GM23338 (cell line): ENCODE results near the gene CCDC27. TPM values are rescaled to one million over a fixed set of nuclear protein-coding genes. Genes with fewer than 3 reads are reported as not detected.

Source experiments
- ATAC-seq: fragments of 200-7000 bp; cut with Tn5 transposase; 3 replicates; pipeline ENCODE4 v1.9.1; 2020
- DNase-seq: peaks from one replicate; pipeline ENCODE4 v3.0.0-alpha.2; 2015; ENCODE audit warnings: low spot score
- H2AFZ ChIP-seq: fragments of 200-600 bp; sonication (generic); 2 replicates; pipeline ENCODE4 v1.8.0; 2016; ENCODE audit warnings: antibody characterized with exemption, mild to moderate bottlenecking, moderate library complexity
- H3F3A ChIP-seq: fragments of 200-600 bp; sonication (generic); replicated peaks from 2 replicates; pipeline ENCODE4 v1.8.0; 2017; ENCODE audit warnings: antibody characterized with exemption, mixed run types, low read depth
- H3K27ac ChIP-seq: fragments of 200-600 bp; sonication (generic); 2 replicates; pipeline ENCODE4 v1.6.1; 2016; ENCODE audit warnings: low read depth
- H3K27me3 ChIP-seq: fragments of 200-600 bp; sonication (generic); 2 replicates; pipeline ENCODE4 v1.8.0; 2016; ENCODE audit warnings: mild to moderate bottlenecking, mixed run types, moderate library complexity; ENCODE audit not compliant: insufficient read depth
- H3K36me3 ChIP-seq: fragments of 200-600 bp; sonication (generic); 2 replicates; pipeline ENCODE4 v1.8.0; 2016; ENCODE audit warnings: mild to moderate bottlenecking; ENCODE audit not compliant: insufficient read depth
- H3K4me1 ChIP-seq: fragments of 200-600 bp; sonication (generic); 2 replicates; pipeline ENCODE4 v1.8.0; 2016; ENCODE audit warnings: mild to moderate bottlenecking, moderate library complexity; ENCODE audit not compliant: insufficient read depth
- H3K4me2 ChIP-seq: fragments of 200-600 bp; sonication (generic); 2 replicates; pipeline ENCODE4 v1.7.1; 2017; ENCODE audit warnings: mixed run types
- H3K4me3 ChIP-seq: fragments of 200-600 bp; sonication (generic); 2 replicates; pipeline ENCODE4 v1.6.1; 2016; ENCODE audit warnings: mixed run types
- H3K79me2 ChIP-seq: fragments of 200-600 bp; sonication (generic); replicated peaks from 2 replicates; pipeline ENCODE4 v1.8.0; 2017; ENCODE audit warnings: mild to moderate bottlenecking; ENCODE audit not compliant: insufficient read depth
- H3K9me2 ChIP-seq: fragments of 200-600 bp; sonication (generic); 2 replicates; pipeline ENCODE4 v1.8.0; 2017; ENCODE audit not compliant: insufficient read depth
- H4K20me1 ChIP-seq: fragments of 200-600 bp; sonication (generic); replicated peaks from 2 replicates; pipeline ENCODE4 v1.8.0; 2017; ENCODE audit warnings: mild to moderate bottlenecking; ENCODE audit not compliant: insufficient read depth
- H3K27ac Mint-ChIP-seq: 2 replicates; pipeline ENCODE4 v1.8.0; 2020; ENCODE audit warnings: inconsistent platforms, mild to moderate bottlenecking, moderate library complexity, mixed read lengths
- H3K27me3 Mint-ChIP-seq: 3 replicates; pipeline ENCODE4 v1.8.0; 2022; ENCODE audit warnings: low read depth, mild to moderate bottlenecking, moderate library complexity, mixed read lengths, inconsistent platforms; ENCODE audit not compliant: insufficient read depth, poor library complexity
- H3K36me3 Mint-ChIP-seq: 3 replicates; pipeline ENCODE4 v1.8.0; 2021; ENCODE audit warnings: low read depth, mild to moderate bottlenecking, inconsistent platforms, moderate library complexity, mixed read lengths
- H3K4me1 Mint-ChIP-seq: 3 replicates; pipeline ENCODE4 v1.8.0; 2020; ENCODE audit warnings: mild to moderate bottlenecking, inconsistent platforms, mixed read lengths
- H3K4me3 Mint-ChIP-seq: 3 replicates; pipeline ENCODE4 v1.8.0; 2021; ENCODE audit warnings: moderate library complexity, mild to moderate bottlenecking, inconsistent platforms, mixed read lengths
- H3K9me3 Mint-ChIP-seq: 3 replicates; pipeline ENCODE4 v1.8.0; 2020; ENCODE audit warnings: moderate library complexity, mild to moderate bottlenecking, inconsistent platforms, mixed read lengths
- CREB1 ChIP-seq: fragments of 250-450 bp; sonication (Bioruptor Pico); IDR thresholded peaks from 2 replicates; pipeline ENCODE4 v1.5.0; 2020; ENCODE audit warnings: low read depth, mild to moderate bottlenecking, moderate library complexity
- CTCF ChIP-seq, 2 experiments: fragments of 200-600 bp in 1 of 2; sonication (generic) in 1 of 2; conservative IDR thresholded peaks; 2 replicates each; pipeline versions ENCODE4 v1.5.1 to v1.6.1; 2016 to 2017; ENCODE audit warnings: antibody characterized with exemption in 2 of 2, low read depth in 2 of 2, mild to moderate bottlenecking in 2 of 2, moderate library complexity in 1 of 2
- ETS1 ChIP-seq: IDR thresholded peaks from 2 replicates; pipeline ENCODE4 v1.6.1; 2016; ENCODE audit warnings: antibody characterized with exemption
- EZH2 ChIP-seq: fragments of 200-600 bp; sonication (generic); IDR thresholded peaks from one replicate; pipeline ENCODE4 v1.8.0; 2017; ENCODE audit warnings: antibody characterized with exemption, mild to moderate bottlenecking, low read depth; ENCODE audit not compliant: unreplicated experiment
- EZH2phosphoT487 ChIP-seq: fragments of 200-600 bp; sonication (generic); IDR thresholded peaks from one replicate; pipeline ENCODE4 v1.8.1; 2018; ENCODE audit warnings: antibody characterized with exemption; ENCODE audit not compliant: unreplicated experiment
- JUNB ChIP-seq: IDR thresholded peaks from one replicate; pipeline ENCODE4 v1.6.1; 2016; ENCODE audit warnings: antibody characterized with exemption; ENCODE audit not compliant: unreplicated experiment
- NANOG ChIP-seq: IDR thresholded peaks from 2 replicates; pipeline ENCODE4 v1.6.1; 2016; ENCODE audit warnings: antibody characterized with exemption, borderline replicate concordance
- POLR2AphosphoS5 ChIP-seq: IDR thresholded peaks from 2 replicates; pipeline ENCODE4 v1.6.1; 2016; ENCODE audit warnings: antibody characterized with exemption, low read depth
- REST ChIP-seq: IDR thresholded peaks from one replicate; pipeline ENCODE4 v1.6.1; 2018; ENCODE audit warnings: antibody characterized with exemption; ENCODE audit not compliant: unreplicated experiment
- STAT1 ChIP-seq: IDR thresholded peaks from one replicate; pipeline ENCODE4 v1.6.1; 2016; ENCODE audit warnings: antibody characterized with exemption; ENCODE audit not compliant: unreplicated experiment
- ZNF114 ChIP-seq: fragments of 250-450 bp; sonication (Bioruptor Pico); IDR thresholded peaks from 2 replicates; pipeline ENCODE4 v1.5.0; 2020; ENCODE audit warnings: mild to moderate bottlenecking, moderate library complexity
- ZNF331 ChIP-seq: fragments of 250-450 bp; sonication (Bioruptor Pico); IDR thresholded peaks from 2 replicates; pipeline ENCODE4 v1.5.0; 2020; ENCODE audit warnings: low read depth, mild to moderate bottlenecking, moderate library complexity
- ZNF462 ChIP-seq: fragments of 250-450 bp; sonication (Bioruptor Pico); IDR thresholded peaks from 2 replicates; pipeline ENCODE4 v1.5.0; 2020; ENCODE audit warnings: mild to moderate bottlenecking, moderate library complexity
- polyA plus RNA-seq: library from polyadenylated mRNA; unstranded; fragments of >200 nt; fragmentation: Nextera tagmentation; extraction: Ambion mirVana; gene quantifications from 2 replicates; pipeline ENCODE4 v1.2.1, GENCODE V29; 2016
- total RNA-seq: library from RNA; depleted of rRNA; stranded (reverse); fragments of >200 nt; shearing (Covaris generic); gene quantifications from 2 replicates; pipeline ENCODE4 v1.2.3, GENCODE V29; 2014

The CCDC27 gene
- total and polyA plus RNA-seq, 2 experiments from 2014 or later: 0.18 to 0.45 TPM

- Histone ChIP-seq H3K4me3 (no peak overlapping the region), H3K27me3 (no peaks in the 10 kb centered on the region), H3K9me2 (no peaks in the 10 kb centered on the region), H3K79me2 (no peaks in the 10 kb centered on the region), H2AFZ (no peak overlapping the region), H3K36me3 (peaks cover 18% of the 10 kb centered on the region), H3K4me1 (peaks cover 7% of the 10 kb centered on the region; the same call in 1 of the 2 replicates), H3K27ac (no peak overlapping the region), H3F3A (peaks cover 11% of the 10 kb centered on the region; the same call in 1 of the 2 replicates), H3K4me2 (no peak overlapping the region), H4K20me1 (peaks cover 7% of the 10 kb centered on the region)
- no peak for TF ChIP-seq POLR2AphosphoS5
- no peak for TF ChIP-seq EZH2
- no peak for TF ChIP-seq CTCF (conservative IDR thresholded peaks at IDR 0.05; ENCODE audit: low read depth in 2 of 2)
- TF ChIP-seq REST: no peak
- no peak for TF ChIP-seq JUNB
- TF ChIP-seq ZNF114 (CRISPR knock-in tag): no peak
- no peak for TF ChIP-seq CREB1
- no peak for TF ChIP-seq NANOG
- TF ChIP-seq EZH2phosphoT487: no peak
- TF ChIP-seq ZNF462 (CRISPR knock-in tag): no peak
- no peak for TF ChIP-seq ETS1
- no peak for TF ChIP-seq STAT1
- TF ChIP-seq ZNF331: no peak
- Mint-ChIP-seq H3K4me1 (peaks cover 10% of the 10 kb centered on the region), H3K27me3 (peaks cover 14% of the 10 kb centered on the region), H3K9me3 (no peaks in the 10 kb centered on the region; the same call in 2 of the 3 replicates), H3K4me3 (no peak overlapping the region), H3K27ac (no peak overlapping the region), H3K36me3 (peaks cover 31% of the 10 kb centered on the region)
- no peak for ATAC-seq
- no peak for DNase-seq
Measured at GRCh38 chr1:3777078-3777547, 24.9 kb downstream of the CCDC27 start.
